Kidney epithelial cell (primary cell): ENCODE measurements around the gene AIMP1. TPM values are rescaled to one million over a fixed set of nuclear protein-coding genes. Genes with fewer than 3 reads are reported as not detected.

Experiments
- DNase-seq: peaks from one replicate; pipeline ENCODE4 v3.0.0-alpha.2; 2010; ENCODE audit warnings: low read depth
- H3K27me3 ChIP-seq: 2 replicates; pipeline ENCODE4 v1.6.0; 2011; ENCODE audit warnings: low read length; ENCODE audit not compliant: control insufficient read depth, insufficient read depth
- H3K36me3 ChIP-seq: 2 replicates; pipeline ENCODE4 v1.5.1; 2011; ENCODE audit warnings: low read length; ENCODE audit not compliant: control insufficient read depth, insufficient read depth
- H3K4me3 ChIP-seq: 2 replicates; pipeline ENCODE4 v1.5.1; 2011; ENCODE audit warnings: low read depth, mild to moderate bottlenecking, control low read depth, low read length
- CTCF ChIP-seq: IDR thresholded peaks from 2 replicates; pipeline ENCODE4 v1.5.1; 2011; ENCODE audit warnings: mild to moderate bottlenecking, moderate library complexity, low read length, control low read depth, inconsistent platforms; ENCODE audit not compliant: insufficient read depth, poor library complexity, severe bottlenecking
- total RNA-seq: library from RNA; depleted of rRNA; stranded (reverse); fragments of >200 nt; gene quantifications from 2 replicates; pipeline ENCODE4 v1.2.3, GENCODE V29; 2015

The AIMP1 gene
- total RNA-seq, 1 donor from 2014 or later: 32.7 TPM

DNA sequence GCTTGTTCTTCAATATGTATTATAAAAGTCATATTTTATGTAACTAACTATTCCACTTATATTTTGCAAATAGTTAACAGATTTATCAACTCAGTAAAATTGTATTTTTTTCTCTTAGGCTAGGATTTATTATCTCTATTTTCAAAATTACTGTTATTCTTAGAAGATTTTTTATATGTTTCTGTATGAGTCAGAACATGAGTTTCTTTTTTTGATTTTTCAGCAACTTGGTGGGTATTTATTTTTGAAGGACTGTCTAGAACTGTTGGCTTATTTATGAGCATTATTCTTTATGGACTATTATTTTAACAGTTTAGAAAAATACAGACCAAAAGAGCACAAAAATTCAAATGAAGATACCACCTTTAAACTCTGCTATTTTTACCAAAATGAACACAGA lies 6.8 kb downstream of the AIMP1 start:
- TF ChIP-seq CTCF: no peak
- no peak for DNase-seq
- Histone ChIP-seq H3K4me3 (no peak overlapping the region), H3K27me3 (no peaks in the 10 kb centered on the region), H3K36me3 (no peaks in the 10 kb centered on the region)

GRCh38 chr4:106325800-106326199 lies 9.4 kb downstream of the AIMP1 start:
- H3K4me3 ChIP-seq: no peak overlapping the region
- no peak for DNase-seq

DNA sequence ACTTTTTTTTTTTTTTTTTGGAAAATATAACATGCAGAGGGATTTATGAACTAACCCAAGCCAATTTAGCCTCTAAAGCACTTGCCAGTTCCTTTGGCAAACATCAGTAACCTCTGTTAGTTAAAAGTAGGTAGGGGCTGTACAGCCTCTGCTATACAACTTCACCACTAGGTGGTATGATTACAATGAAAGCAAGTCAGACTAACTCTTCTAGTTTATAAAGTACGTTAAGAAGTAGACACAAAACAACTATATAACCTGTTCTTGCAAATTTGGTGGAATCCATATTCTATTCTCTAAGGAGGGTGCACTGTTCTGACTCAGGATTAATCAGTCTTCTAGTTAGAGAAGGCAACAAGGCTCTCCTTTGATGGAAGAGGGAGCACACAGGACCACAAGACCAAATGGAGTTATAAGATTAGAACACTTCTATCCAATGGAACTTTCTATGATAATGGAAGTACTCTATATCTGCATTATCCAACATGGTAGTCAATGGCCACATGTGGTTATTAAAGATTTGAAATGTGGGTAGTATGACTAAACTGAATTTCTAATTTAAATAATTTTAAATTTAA lies 12.8 kb downstream of the AIMP1 start:
- no peak overlapping the region for H3K4me3 ChIP-seq
- H3K36me3 ChIP-seq: no peaks in the 10 kb centered on the region
- no peaks in the 10 kb centered on the region for H3K27me3 ChIP-seq
- TF ChIP-seq CTCF: peak; percentile 70
- no peak for DNase-seq

More at GRCh38 chr4:106325800-106326199, 9.4 kb downstream of the AIMP1 start:
- no peaks in the 10 kb centered on the region for H3K27me3 ChIP-seq
- no peaks in the 10 kb centered on the region for H3K36me3 ChIP-seq
- no peak for TF ChIP-seq CTCF

DNA sequence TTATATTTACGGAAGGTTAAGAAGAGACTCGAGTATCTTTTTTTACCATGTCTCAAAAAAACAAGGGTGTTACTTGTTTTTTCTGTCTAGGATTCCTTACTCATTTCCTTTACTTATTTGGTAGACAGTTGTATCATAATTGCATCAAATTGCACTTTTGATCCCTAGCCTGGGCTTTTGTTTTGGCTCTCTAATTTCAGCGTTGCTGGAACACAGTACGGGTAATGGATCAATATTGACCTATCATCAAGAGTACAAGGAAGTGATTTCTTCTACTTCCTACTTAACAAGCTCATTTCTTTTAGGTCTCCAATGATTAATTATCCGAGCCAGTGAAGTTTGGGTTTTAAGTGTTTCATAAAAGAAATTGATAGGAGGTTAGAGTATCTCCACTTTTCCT lies 16.8 kb downstream of the AIMP1 start:
- no peak overlapping the region for H3K4me3 ChIP-seq
- H3K27me3 ChIP-seq: no peaks in the 10 kb centered on the region
- no peaks in the 10 kb centered on the region for H3K36me3 ChIP-seq
- no peak for DNase-seq
- no peak for TF ChIP-seq CTCF

DNA sequence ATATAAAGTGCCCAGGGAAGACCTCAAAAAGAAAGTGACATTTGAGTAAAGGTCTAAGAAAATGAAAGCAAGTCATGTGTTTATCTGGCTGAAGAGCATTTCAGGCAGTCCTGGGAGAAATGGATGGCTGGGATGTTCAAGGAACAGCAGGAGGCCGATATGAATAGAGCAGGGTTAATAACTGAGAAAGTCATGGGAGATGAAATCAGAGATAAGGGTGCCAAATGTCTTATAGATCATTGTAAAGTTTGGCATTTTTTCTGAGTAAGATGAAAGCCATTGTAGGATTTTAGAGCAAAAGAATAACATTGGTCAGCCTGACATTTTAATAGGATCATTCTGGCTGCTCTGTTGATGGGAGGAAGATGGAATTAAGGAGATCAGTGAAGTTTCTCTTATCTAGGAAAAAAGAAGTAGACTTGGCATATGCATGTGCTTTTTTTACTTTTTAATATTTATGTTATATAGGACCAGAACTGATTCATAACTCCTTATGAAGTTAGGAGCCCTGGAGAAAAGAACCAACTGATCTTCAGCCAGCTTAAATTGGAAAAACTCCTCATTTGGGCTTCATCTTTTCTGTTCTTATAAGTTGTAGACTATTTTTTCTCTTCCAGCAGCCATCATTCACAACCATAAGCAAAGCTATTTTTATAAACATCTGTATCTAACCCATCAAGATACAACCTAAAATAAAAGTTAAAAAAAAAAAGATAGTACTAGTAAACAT lies 18.6 kb downstream of the AIMP1 start:
- Histone ChIP-seq H3K27me3 (no peaks in the 10 kb centered on the region), H3K36me3 (no peaks in the 10 kb centered on the region), H3K4me3 (no peak overlapping the region)
- DNase-seq: no peak
- no peak for TF ChIP-seq CTCF

GRCh38 chr4:106336618-106337017 lies 20.3 kb downstream of the AIMP1 start:
- H3K27me3 ChIP-seq: no peaks in the 10 kb centered on the region
- H3K4me3 ChIP-seq: no peak overlapping the region
- TF ChIP-seq CTCF: no peak
- H3K36me3 ChIP-seq: no peaks in the 10 kb centered on the region
- no peak for DNase-seq
